Measurements from ENCODE around the gene KIAA0319L.

- TF ChIP-seq EP300 (IDR thresholded peaks at IDR 0.05) (no peak), POLR2AphosphoS5 (IDR thresholded peaks at IDR 0.05) (no peak), CTCF (IDR thresholded peaks at IDR 0.05) (peak in 2 of 6 experiments; percentile 5 to 9), POLR2A (IDR thresholded peaks at IDR 0.05) (no peak)
Observed at GRCh38 chr1:35557611-35558373, 589 bp upstream of the KIAA0319L start, which contains the start of gene NCDN.

All from upper lobe of left lung (tissue), 4 donors.